Smooth muscle cell (in vitro differentiated cells): ENCODE results near the gene FAM200C. TPM values are rescaled to one million over a fixed set of nuclear protein-coding genes. Genes with fewer than 3 reads are reported as not detected.

ENCODE experiments used
- DNase-seq: peaks from one replicate; lab custom pipeline; 2025; ENCODE audit not compliant: unreplicated experiment; lab: John Stamatoyannopoulos, UW
- H2AFZ ChIP-seq: fragments of 200-600 bp; sonication (generic); 2 replicates; pipeline ENCODE4 v1.6.0; 2016; ENCODE audit warnings: antibody characterized with exemption, low read depth, mild to moderate bottlenecking
- H3F3A ChIP-seq: fragments of 200-600 bp; sonication (generic); 2 replicates; pipeline ENCODE4 v1.6.0; 2017; ENCODE audit warnings: antibody characterized with exemption, low read depth
- H3K27ac ChIP-seq: fragments of 200-600 bp; sonication (generic); 2 replicates; pipeline ENCODE4 v1.5.1; 2016; ENCODE audit warnings: low read depth, mild to moderate bottlenecking
- H3K27me3 ChIP-seq: fragments of 200-600 bp; sonication (generic); 2 replicates; pipeline ENCODE4 v1.6.1; 2016; ENCODE audit warnings: low read depth, mild to moderate bottlenecking
- H3K36me3 ChIP-seq: fragments of 200-600 bp; sonication (generic); 2 replicates; pipeline ENCODE4 v1.5.1; 2016; ENCODE audit warnings: low read depth
- H3K4me1 ChIP-seq: fragments of 200-600 bp; sonication (generic); 2 replicates; pipeline ENCODE4 v1.5.1; 2016; ENCODE audit warnings: low read depth
- H3K4me2 ChIP-seq: fragments of 200-600 bp; sonication (generic); 2 replicates; pipeline ENCODE4 v1.6.0; 2016; ENCODE audit warnings: mild to moderate bottlenecking
- H3K4me3 ChIP-seq: fragments of 200-600 bp; sonication (generic); 2 replicates; pipeline ENCODE4 v1.5.1; 2016; ENCODE audit warnings: mild to moderate bottlenecking
- H3K79me2 ChIP-seq: fragments of 200-600 bp; sonication (generic); 2 replicates; pipeline ENCODE4 v1.6.0; 2016; ENCODE audit warnings: low read depth, mild to moderate bottlenecking
- H3K9ac ChIP-seq: fragments of 200-600 bp; sonication (generic); 2 replicates; pipeline ENCODE4 v1.6.0; 2016; ENCODE audit warnings: low read depth
- H3K9me3 ChIP-seq: fragments of 200-600 bp; sonication (generic); replicated peaks from 2 replicates; pipeline ENCODE4 v1.5.1; 2016; ENCODE audit warnings: low read depth
- H4K20me1 ChIP-seq: fragments of 200-600 bp; sonication (generic); 2 replicates; pipeline ENCODE4 v1.6.0; 2016; ENCODE audit warnings: low read depth
- WGBS: methylation state at CpG from one replicate; pipeline ENCODE4 v1.1.7; 2016; ENCODE audit warnings: low lambda C conversion rate; 5-methylcytosine and 5-hydroxymethylcytosine counted together
- polyA plus RNA-seq: library from polyadenylated mRNA; unstranded; fragments of >200 nt; fragmentation: Nextera tagmentation; extraction: Ambion mirVana; gene quantifications from 2 replicates; pipeline ENCODE4 v1.2.1, GENCODE V29; 2016
- total RNA-seq: library from RNA; depleted of rRNA; stranded (reverse); fragments of >200 nt; gene quantifications from 2 replicates; pipeline ENCODE4 v1.2.3, GENCODE V29; 2014
- TF ChIP-seq, protein P1 (sequence below): fragments of 200-600 bp; sonication (generic); IDR thresholded peaks from 2 replicates; pipeline ENCODE4 v1.5.1; 2017; ENCODE audit warnings: borderline replicate concordance, mild to moderate bottlenecking, antibody characterized with exemption; ENCODE audit not compliant: insufficient read depth, poor library complexity, severe bottlenecking

The FAM200C gene
- total and polyA plus RNA-seq, 2 experiments from 2014 or later, result 1.5 to 1.8 TPM

GRCh38 chr5:160436017-160436416, 36.2 kb upstream of the FAM200C start:
- Histone ChIP-seq H4K20me1 (no peaks in the 10 kb centered on the region), H2AFZ (no peak overlapping the region), H3K79me2 (no peaks in the 10 kb centered on the region), H3K36me3 (no peaks in the 10 kb centered on the region), H3K27me3 (no peaks in the 10 kb centered on the region), H3K9me3 (no peaks in the 10 kb centered on the region), H3K9ac (no peak overlapping the region), H3K4me2 (no peak overlapping the region), H3F3A (peaks cover 3% of the 10 kb centered on the region), H3K27ac (no peak overlapping the region), H3K4me3 (no peak overlapping the region), H3K4me1 (no peaks in the 10 kb centered on the region)
- WGBS, result 94% methylated on average over 4 of the region's 4 CpGs
- TF ChIP-seq, protein P1, sequence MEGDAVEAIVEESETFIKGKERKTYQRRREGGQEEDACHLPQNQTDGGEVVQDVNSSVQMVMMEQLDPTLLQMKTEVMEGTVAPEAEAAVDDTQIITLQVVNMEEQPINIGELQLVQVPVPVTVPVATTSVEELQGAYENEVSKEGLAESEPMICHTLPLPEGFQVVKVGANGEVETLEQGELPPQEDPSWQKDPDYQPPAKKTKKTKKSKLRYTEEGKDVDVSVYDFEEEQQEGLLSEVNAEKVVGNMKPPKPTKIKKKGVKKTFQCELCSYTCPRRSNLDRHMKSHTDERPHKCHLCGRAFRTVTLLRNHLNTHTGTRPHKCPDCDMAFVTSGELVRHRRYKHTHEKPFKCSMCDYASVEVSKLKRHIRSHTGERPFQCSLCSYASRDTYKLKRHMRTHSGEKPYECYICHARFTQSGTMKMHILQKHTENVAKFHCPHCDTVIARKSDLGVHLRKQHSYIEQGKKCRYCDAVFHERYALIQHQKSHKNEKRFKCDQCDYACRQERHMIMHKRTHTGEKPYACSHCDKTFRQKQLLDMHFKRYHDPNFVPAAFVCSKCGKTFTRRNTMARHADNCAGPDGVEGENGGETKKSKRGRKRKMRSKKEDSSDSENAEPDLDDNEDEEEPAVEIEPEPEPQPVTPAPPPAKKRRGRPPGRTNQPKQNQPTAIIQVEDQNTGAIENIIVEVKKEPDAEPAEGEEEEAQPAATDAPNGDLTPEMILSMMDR, result no peak
- DNase-seq, result no peak

DNA sequence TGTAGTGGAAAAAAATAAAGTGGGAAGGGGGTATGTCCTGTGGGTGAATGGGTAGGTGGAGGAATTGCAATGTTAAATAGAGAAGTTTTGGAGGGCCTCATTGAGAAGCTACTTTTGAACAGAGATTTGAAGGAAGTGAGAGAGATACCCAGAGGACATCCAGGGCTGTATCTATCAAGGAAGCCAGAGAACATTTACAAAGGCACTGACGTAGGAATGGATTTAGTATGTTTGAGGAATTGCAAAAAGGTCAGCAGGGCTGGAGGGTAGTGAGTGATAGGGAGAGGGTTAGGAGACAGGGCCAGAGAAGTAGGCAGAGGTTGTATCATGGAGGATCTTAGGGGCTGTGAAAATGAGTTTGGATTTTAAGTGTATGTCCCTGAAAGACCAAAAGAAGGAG, 35.7 kb upstream of the FAM200C start:
- no peaks in the 10 kb centered on the region for H3K27me3 ChIP-seq
- 96% methylated on average over 1 of the region's 1 CpG for WGBS
- no peaks in the 10 kb centered on the region for H3K4me1 ChIP-seq
- TF ChIP-seq, protein P1, result no peak
- H3K27ac ChIP-seq, result no peak overlapping the region
- no peak overlapping the region for H3K9ac ChIP-seq
- no peak overlapping the region for H3K4me3 ChIP-seq
- no peaks in the 10 kb centered on the region for H4K20me1 ChIP-seq
- H3K36me3 ChIP-seq, result no peaks in the 10 kb centered on the region
- H3K4me2 ChIP-seq, result no peak overlapping the region
- H3F3A ChIP-seq, result peaks cover 7% of the 10 kb centered on the region
- H3K79me2 ChIP-seq, result no peaks in the 10 kb centered on the region
- no peaks in the 10 kb centered on the region for H3K9me3 ChIP-seq
- no peak overlapping the region for H2AFZ ChIP-seq
- DNase-seq, result no peak

- Histone ChIP-seq H3K9ac (no peak overlapping the region), H2AFZ (no peak overlapping the region), H3K4me2 (no peak overlapping the region), H3K4me3 (no peak overlapping the region), H3K36me3 (no peaks in the 10 kb centered on the region), H3K9me3 (no peaks in the 10 kb centered on the region), H3K79me2 (no peaks in the 10 kb centered on the region), H4K20me1 (no peaks in the 10 kb centered on the region), H3F3A (peaks cover 7% of the 10 kb centered on the region), H3K4me1 (no peaks in the 10 kb centered on the region), H3K27me3 (no peaks in the 10 kb centered on the region), H3K27ac (no peak overlapping the region)
- WGBS, result 74% methylated on average over 9 of the region's 9 CpGs
- TF ChIP-seq, protein P1, result no peak
- no peak for DNase-seq
These were observed 34.2 kb upstream of the FAM200C start for GRCh38 chr5:160434022-160434531.

- Histone ChIP-seq H3K36me3 (no peaks in the 10 kb centered on the region), H3K79me2 (no peaks in the 10 kb centered on the region), H3K4me1 (no peaks in the 10 kb centered on the region), H3F3A (peaks cover 7% of the 10 kb centered on the region), H3K9ac (no peak overlapping the region), H3K4me3 (no peak overlapping the region), H3K4me2 (no peak overlapping the region), H3K27ac (no peak overlapping the region), H4K20me1 (no peaks in the 10 kb centered on the region), H3K27me3 (no peaks in the 10 kb centered on the region), H2AFZ (no peak overlapping the region), H3K9me3 (no peaks in the 10 kb centered on the region)
- TF ChIP-seq, protein P1, result no peak
- no peak for DNase-seq
- WGBS, result 89% methylated on average over 7 of the region's 7 CpGs
These were observed 32.9 kb upstream of the FAM200C start for GRCh38 chr5:160432787-160433186.
